Lower lobe of right lung (tissue), 2 donors: ENCODE results near the gene SCG2. TPM values are rescaled to one million over a fixed set of nuclear protein-coding genes. Genes with fewer than 3 reads are reported as not detected.

Source experiments
- ATAC-seq, 2 donors: fragments of 200-7000 bp; cut with Tn5 transposase; one replicate each; pipeline ENCODE4 v1.9.1; 2020 to 2022; ENCODE audit warnings: mild to moderate bottlenecking in 2 of 2, moderate library complexity in 2 of 2
- DNase-seq: peaks from one replicate; pipeline ENCODE4 v3.0.0-alpha.2; 2020
- H3K27ac ChIP-seq: fragments of 200-600 bp; one replicate; pipeline ENCODE4 v1.8.0; 2022
- H3K27me3 ChIP-seq: fragments of 200-600 bp; one replicate; pipeline ENCODE4 v1.8.0; 2022; ENCODE audit warnings: low read depth
- H3K36me3 ChIP-seq: fragments of 200-600 bp; one replicate; pipeline ENCODE4 v1.8.0; 2022; ENCODE audit warnings: mild to moderate bottlenecking
- H3K4me1 ChIP-seq: fragments of 200-600 bp; one replicate; pipeline ENCODE4 v1.8.0; 2022
- H3K4me3 ChIP-seq: fragments of 200-600 bp; one replicate; pipeline ENCODE4 v1.8.0; 2022; ENCODE audit warnings: mild to moderate bottlenecking
- H3K9me3 ChIP-seq: fragments of 200-600 bp; one replicate; pipeline ENCODE4 v1.8.0; 2022
- intact Hi-C: fragments of 100-400 bp; cut with DNase I; formaldehyde crosslinking; loops from one replicate; pipeline ENCODE4 v1.11.0; 2022
- total RNA-seq: library from RNA; stranded (reverse); fragmentation: NEBNext Ultra II Directional; extraction: Animal tissue kit (Norgen Biotek cat#: 25700); gene quantifications from one replicate; pipeline ENCODE4 v1.2.1, GENCODE V29; 2021
- TF ChIP-seq, protein P1 (sequence below): fragments of 200-600 bp; IDR thresholded peaks from one replicate; pipeline ENCODE4 v1.8.0; 2022; ENCODE audit warnings: antibody characterized with exemption, mild to moderate bottlenecking
- donor health status: DM: no; HTN: yes; CAD: no; lungs with severe emphysema.

SCG2 gene
- total RNA-seq, 1 donor from 2014 or later, result 0.71 TPM

DNA sequence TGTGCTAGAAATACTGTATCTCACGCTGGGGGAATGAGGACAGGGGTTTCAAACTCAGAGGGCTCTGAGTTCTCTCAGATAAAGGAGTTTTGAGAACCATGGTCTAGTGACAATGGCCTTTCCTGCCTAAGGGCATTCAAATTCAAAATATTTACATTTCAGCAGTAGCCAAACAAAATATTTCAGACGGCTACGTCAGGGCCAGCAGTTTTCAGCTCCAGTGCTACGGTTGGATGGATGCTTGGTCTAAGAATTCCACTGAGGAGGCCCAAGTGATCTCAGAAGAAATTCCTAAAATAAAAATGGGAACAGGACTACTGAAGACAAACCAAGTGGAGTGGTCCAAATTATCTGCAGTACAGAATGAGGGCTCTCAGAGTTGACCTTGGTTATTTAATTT lies 41.1 kb upstream of the SCG2 start:
- DNase-seq (no peak), ATAC-seq (peak in 1 of 2 donors; percentile 58)
- H3K4me1 ChIP-seq, result no peaks in the 10 kb centered on the region
- H3K27me3 ChIP-seq, result no peaks in the 10 kb centered on the region
- H3K36me3 ChIP-seq, result no peaks in the 10 kb centered on the region
- no peaks in the 10 kb centered on the region for H3K9me3 ChIP-seq
- H3K4me3 ChIP-seq, result no peak overlapping the region
- H3K27ac ChIP-seq, result no peak overlapping the region
- intact Hi-C loops, result no loop called here
- TF ChIP-seq, protein P1, sequence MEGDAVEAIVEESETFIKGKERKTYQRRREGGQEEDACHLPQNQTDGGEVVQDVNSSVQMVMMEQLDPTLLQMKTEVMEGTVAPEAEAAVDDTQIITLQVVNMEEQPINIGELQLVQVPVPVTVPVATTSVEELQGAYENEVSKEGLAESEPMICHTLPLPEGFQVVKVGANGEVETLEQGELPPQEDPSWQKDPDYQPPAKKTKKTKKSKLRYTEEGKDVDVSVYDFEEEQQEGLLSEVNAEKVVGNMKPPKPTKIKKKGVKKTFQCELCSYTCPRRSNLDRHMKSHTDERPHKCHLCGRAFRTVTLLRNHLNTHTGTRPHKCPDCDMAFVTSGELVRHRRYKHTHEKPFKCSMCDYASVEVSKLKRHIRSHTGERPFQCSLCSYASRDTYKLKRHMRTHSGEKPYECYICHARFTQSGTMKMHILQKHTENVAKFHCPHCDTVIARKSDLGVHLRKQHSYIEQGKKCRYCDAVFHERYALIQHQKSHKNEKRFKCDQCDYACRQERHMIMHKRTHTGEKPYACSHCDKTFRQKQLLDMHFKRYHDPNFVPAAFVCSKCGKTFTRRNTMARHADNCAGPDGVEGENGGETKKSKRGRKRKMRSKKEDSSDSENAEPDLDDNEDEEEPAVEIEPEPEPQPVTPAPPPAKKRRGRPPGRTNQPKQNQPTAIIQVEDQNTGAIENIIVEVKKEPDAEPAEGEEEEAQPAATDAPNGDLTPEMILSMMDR, result no peak

DNA sequence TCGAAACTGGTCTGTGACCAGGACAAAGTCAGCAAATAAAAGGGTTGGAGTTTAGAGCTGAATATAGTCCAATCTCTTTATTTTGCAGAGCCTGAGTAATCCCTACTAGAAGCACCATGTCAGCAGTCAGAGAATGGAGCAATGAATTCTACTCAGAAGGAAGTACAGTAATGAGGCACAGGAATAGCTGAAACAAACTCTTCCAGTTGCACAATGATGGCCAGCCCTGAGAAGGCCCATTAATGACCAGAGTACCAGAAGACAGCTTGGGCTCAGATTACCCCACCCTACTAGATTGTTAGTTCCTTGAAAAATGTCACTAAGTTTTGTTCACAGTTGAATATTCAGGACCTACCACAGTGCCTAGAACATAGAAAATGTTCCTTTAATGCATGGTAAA lies 40.3 kb upstream of the SCG2 start:
- intact Hi-C loops, result no loop called here
- Histone ChIP-seq H3K36me3 (no peaks in the 10 kb centered on the region), H3K4me3 (no peak overlapping the region), H3K27me3 (no peaks in the 10 kb centered on the region), H3K27ac (no peak overlapping the region), H3K9me3 (no peaks in the 10 kb centered on the region), H3K4me1 (no peaks in the 10 kb centered on the region)
- no peak for DNase-seq
- TF ChIP-seq, protein P1, result no peak
- no peak for ATAC-seq

DNA sequence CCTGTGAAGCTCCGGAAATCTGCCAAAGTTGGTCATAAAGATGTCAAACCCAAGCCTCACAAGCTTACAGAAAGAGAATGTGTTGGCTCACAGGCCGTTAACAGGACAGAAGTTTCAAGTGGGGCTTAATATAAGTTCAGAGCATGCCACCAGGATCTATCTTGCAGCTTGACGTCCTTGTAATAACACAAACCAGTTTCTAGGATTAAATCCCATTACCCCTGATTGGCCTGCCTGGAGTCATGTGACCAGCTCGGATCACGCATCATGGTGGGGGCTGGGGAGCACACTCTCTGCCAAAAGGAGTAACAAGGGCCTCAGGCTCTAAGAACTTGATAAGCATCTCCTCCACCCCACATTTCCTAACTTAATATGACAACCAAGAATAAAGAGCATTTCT lies 38.9 kb upstream of the SCG2 start:
- H3K27me3 ChIP-seq, result no peaks in the 10 kb centered on the region
- no peak overlapping the region for H3K4me3 ChIP-seq
- no peaks in the 10 kb centered on the region for H3K9me3 ChIP-seq
- intact Hi-C loops, result no loop called here
- TF ChIP-seq, protein P1, result no peak
- no peak for DNase-seq
- H3K27ac ChIP-seq, result no peak overlapping the region
- no peaks in the 10 kb centered on the region for H3K4me1 ChIP-seq
- no peaks in the 10 kb centered on the region for H3K36me3 ChIP-seq
- no peak for ATAC-seq

DNA sequence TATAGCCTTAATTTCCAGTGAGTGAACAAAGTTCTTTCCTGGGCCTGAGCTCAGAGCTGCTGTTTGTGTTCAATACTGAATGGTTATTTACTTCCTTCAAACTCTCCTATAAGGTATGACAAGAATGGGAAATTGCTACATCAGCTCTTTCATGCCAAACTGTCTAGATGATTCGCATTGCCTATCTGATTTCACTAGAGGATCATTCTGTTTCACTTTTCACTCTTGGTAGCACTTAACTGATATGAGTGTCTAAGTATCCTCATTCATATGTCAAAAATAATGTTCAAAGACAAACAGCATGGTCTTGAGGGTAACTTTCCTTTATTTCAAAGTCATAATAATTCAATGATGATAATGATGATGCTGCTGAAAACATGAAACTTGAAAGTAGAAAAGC lies 32.9 kb upstream of the SCG2 start:
- intact Hi-C loops, result no loop called here
- ATAC-seq, result no peak
- TF ChIP-seq, protein P1, result no peak
- Histone ChIP-seq H3K4me3 (no peak overlapping the region), H3K27me3 (no peaks in the 10 kb centered on the region), H3K27ac (no peak overlapping the region), H3K4me1 (no peaks in the 10 kb centered on the region), H3K9me3 (no peaks in the 10 kb centered on the region), H3K36me3 (no peaks in the 10 kb centered on the region)
- DNase-seq, result no peak

DNA sequence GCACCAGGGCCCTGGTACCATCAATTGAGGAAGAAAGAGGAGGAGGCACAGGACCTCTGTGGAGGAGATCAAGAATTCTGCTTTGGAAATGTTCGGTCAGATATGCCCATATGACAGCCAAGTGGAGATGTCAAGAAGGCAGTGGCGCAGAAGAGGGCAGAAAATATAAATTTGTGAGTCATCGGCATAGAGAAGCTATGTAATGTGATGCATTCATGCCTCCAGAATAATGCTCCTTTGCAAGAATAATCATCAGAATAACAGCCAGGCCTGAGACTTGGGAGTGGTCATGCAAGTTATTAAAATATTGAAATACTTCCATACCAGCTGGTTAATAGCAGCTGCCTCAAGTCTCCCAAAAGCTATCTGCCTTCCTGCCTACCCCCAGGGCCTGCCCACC lies 32.1 kb upstream of the SCG2 start:
- H3K36me3 ChIP-seq, result no peaks in the 10 kb centered on the region
- H3K9me3 ChIP-seq, result no peaks in the 10 kb centered on the region
- no peak for DNase-seq
- no peak for ATAC-seq
- H3K27me3 ChIP-seq, result no peaks in the 10 kb centered on the region
- no peaks in the 10 kb centered on the region for H3K4me1 ChIP-seq
- intact Hi-C loops, result no loop called here
- H3K27ac ChIP-seq, result no peak overlapping the region
- TF ChIP-seq, protein P1, result no peak
- H3K4me3 ChIP-seq, result no peak overlapping the region

DNA sequence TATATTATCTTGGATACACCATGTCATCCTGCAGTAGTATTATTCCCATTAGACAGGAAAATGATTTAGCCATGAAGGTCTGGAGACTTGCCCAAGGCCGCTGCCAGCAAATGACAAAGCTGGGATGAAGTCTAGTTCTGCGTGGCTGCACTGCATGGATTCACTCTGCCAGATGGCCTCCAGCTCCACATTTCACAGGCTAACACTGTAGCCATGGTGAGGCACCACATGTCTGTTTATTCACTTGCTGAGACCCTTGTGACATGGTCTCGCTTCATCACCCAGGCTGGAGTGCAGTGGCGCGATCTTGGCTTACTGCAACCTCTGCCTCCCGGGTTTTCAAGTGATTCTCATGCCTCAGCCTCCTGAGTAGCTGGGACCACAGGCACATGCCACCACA lies 31.5 kb upstream of the SCG2 start:
- intact Hi-C loops, result no loop called here
- no peaks in the 10 kb centered on the region for H3K4me1 ChIP-seq
- H3K27ac ChIP-seq, result no peak overlapping the region
- H3K36me3 ChIP-seq, result no peaks in the 10 kb centered on the region
- H3K27me3 ChIP-seq, result no peaks in the 10 kb centered on the region
- ATAC-seq (no peak), DNase-seq (no peak)
- H3K9me3 ChIP-seq, result no peaks in the 10 kb centered on the region
- TF ChIP-seq, protein P1, result no peak
- H3K4me3 ChIP-seq, result no peak overlapping the region
